IMR-90 (cell line): ENCODE results near the gene AUNIP.

Source experiments
- BHLHE40 ChIP-seq: fragments of 150-350 bp; IDR thresholded peaks from 2 replicates; pipeline ENCODE4 v1.6.1; 2016; ENCODE audit warnings: mild to moderate bottlenecking, low read depth, low read length
- CEBPB ChIP-seq: IDR thresholded peaks from 2 replicates; pipeline ENCODE4 v1.6.1; 2012; ENCODE audit warnings: low read depth, low read length, improper control_type of control experiment
- CHD1 ChIP-seq: IDR thresholded peaks from 2 replicates; pipeline ENCODE4 v1.6.1; 2012; ENCODE audit warnings: low read depth, low read length, improper control_type of control experiment
- ELK1 ChIP-seq: fragments of 150-350 bp; IDR thresholded peaks from 2 replicates; pipeline ENCODE4 v1.6.1; 2016; ENCODE audit warnings: low read depth, mild to moderate bottlenecking, low read length, moderate library complexity, borderline replicate concordance
- FOS ChIP-seq: fragments of 150-350 bp; IDR thresholded peaks from 2 replicates; pipeline ENCODE4 v1.6.1; 2016; ENCODE audit warnings: low read depth, low read length
- MAFK ChIP-seq: IDR thresholded peaks from 2 replicates; pipeline ENCODE4 v1.6.1; 2012; ENCODE audit warnings: low read depth, low read length, improper control_type of control experiment
- MAZ ChIP-seq: IDR thresholded peaks from 2 replicates; pipeline ENCODE4 v1.6.1; 2012; ENCODE audit warnings: low read depth, mild to moderate bottlenecking, low read length, improper control_type of control experiment, moderate library complexity, borderline replicate concordance
- POLR2A ChIP-seq: IDR thresholded peaks from 2 replicates; pipeline ENCODE4 v1.6.1; 2012; ENCODE audit warnings: mild to moderate bottlenecking, low read depth, low read length
- RAD21 ChIP-seq: IDR thresholded peaks from 2 replicates; pipeline ENCODE4 v1.6.1; 2012; ENCODE audit warnings: low read length, improper control_type of control experiment
- RCOR1 ChIP-seq: IDR thresholded peaks from 2 replicates; pipeline ENCODE4 v1.6.1; 2012; ENCODE audit warnings: mild to moderate bottlenecking, low read length, improper control_type of control experiment; ENCODE audit not compliant: insufficient replicate concordance
- RFX5 ChIP-seq: IDR thresholded peaks from 2 replicates; pipeline ENCODE4 v1.8.0; 2012; ENCODE audit warnings: low read depth, mild to moderate bottlenecking, low read length, moderate library complexity
- SMC3 ChIP-seq: fragments of 150-350 bp; IDR thresholded peaks from 2 replicates; pipeline ENCODE4 v1.6.1; 2016; ENCODE audit warnings: low read depth, mild to moderate bottlenecking, antibody characterized with exemption, low read length, moderate library complexity
- TF ChIP-seq, protein P1 (sequence below): conservative IDR thresholded peaks from 2 replicates; pipeline ENCODE4 v1.5.1; 2012; ENCODE audit warnings: mild to moderate bottlenecking, low read depth, low read length, improper control_type of control experiment
- TF ChIP-seq, protein P2 (sequence below): fragments of 150-350 bp; IDR thresholded peaks from 2 replicates; pipeline ENCODE4 v1.6.1; 2017; ENCODE audit warnings: mild to moderate bottlenecking, antibody characterized with exemption, low read length, low read depth

DNA sequence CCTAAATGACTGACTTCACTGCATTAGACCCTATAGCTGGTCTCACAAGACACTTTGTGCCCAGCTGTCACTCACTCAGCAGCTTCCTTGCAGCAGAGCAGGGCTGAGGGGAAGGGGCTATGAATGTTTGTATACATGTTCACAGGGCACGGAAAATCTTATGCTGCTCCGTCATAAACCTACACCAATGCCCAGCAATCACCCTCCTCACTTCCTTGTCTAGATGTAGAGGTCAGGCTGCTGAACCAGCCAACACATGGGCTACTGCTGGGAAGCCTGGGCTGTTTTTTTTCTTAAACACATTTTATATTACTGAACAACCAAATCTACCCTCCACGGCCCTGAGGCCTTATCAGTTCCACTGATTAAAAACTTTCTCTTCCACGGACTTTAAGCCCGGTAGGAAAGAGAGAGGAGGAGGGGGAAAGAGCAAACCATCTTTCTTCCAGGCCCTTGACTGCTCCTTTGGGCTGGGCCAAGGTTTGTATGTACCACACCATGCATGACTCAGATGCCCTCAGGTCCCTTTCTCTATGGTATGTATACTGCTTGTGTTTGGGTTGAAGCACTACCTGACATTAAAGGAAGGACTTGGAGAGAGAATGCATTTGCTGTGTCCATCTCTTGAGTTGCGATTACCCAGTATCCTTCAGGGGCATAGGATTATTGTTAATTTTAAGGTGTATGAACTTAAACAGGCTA is 26.8 kb downstream of the AUNIP start:
- TF ChIP-seq, protein P1, sequence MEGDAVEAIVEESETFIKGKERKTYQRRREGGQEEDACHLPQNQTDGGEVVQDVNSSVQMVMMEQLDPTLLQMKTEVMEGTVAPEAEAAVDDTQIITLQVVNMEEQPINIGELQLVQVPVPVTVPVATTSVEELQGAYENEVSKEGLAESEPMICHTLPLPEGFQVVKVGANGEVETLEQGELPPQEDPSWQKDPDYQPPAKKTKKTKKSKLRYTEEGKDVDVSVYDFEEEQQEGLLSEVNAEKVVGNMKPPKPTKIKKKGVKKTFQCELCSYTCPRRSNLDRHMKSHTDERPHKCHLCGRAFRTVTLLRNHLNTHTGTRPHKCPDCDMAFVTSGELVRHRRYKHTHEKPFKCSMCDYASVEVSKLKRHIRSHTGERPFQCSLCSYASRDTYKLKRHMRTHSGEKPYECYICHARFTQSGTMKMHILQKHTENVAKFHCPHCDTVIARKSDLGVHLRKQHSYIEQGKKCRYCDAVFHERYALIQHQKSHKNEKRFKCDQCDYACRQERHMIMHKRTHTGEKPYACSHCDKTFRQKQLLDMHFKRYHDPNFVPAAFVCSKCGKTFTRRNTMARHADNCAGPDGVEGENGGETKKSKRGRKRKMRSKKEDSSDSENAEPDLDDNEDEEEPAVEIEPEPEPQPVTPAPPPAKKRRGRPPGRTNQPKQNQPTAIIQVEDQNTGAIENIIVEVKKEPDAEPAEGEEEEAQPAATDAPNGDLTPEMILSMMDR, result no peak
- TF ChIP-seq RAD21 (no peak), POLR2A (no peak), FOS (no peak), CHD1 (no peak), RFX5 (no peak), ELK1 (no peak), RCOR1 (no peak), BHLHE40 (no peak), SMC3 (no peak), MAFK (no peak), CEBPB (no peak), MAZ (no peak)
- TF ChIP-seq, protein P2, sequence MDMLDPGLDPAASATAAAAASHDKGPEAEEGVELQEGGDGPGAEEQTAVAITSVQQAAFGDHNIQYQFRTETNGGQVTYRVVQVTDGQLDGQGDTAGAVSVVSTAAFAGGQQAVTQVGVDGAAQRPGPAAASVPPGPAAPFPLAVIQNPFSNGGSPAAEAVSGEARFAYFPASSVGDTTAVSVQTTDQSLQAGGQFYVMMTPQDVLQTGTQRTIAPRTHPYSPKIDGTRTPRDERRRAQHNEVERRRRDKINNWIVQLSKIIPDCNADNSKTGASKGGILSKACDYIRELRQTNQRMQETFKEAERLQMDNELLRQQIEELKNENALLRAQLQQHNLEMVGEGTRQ, result no peak
